BJ (cell line): Measurements from ENCODE around the gene UQCRH. TPM values are rescaled to one million over a fixed set of nuclear protein-coding genes. Genes with fewer than 3 reads are reported as not detected.

Experiments used
- CTCF ChIA-PET: fragments of 350-600 bp; formaldehyde crosslinking; extraction: SDS; loops from one replicate; lab custom pipeline; 2021; ENCODE audit warnings: antibody characterized with exemption, inconsistent platforms; lab: Yijun Ruan, JAX
- POLR2A ChIA-PET: fragments of 300-600 bp; sonication (Branson Sonifier 250); formaldehyde crosslinking; extraction: SDS; loops from one replicate; lab custom pipeline; 2021; ENCODE audit warnings: antibody characterized with exemption; lab: Charles Lee
- DNase-seq: peaks from one replicate; pipeline ENCODE4 v3.0.0-alpha.2; 2011; ENCODE audit warnings: low read depth
- H3K27me3 ChIP-seq: 2 replicates; pipeline ENCODE4 v1.6.0; 2011; ENCODE audit warnings: low read length; ENCODE audit not compliant: control insufficient read depth, insufficient read depth
- H3K36me3 ChIP-seq: 2 replicates; pipeline ENCODE4 v1.5.1; 2011; ENCODE audit warnings: low read length; ENCODE audit not compliant: control insufficient read depth, insufficient read depth
- H3K4me3 ChIP-seq: 2 replicates; pipeline ENCODE4 v1.5.1; 2011; ENCODE audit warnings: low read depth, mild to moderate bottlenecking, control low read depth, low read length
- CTCF ChIP-seq: IDR thresholded peaks from 2 replicates; pipeline ENCODE4 v1.5.1; 2011; ENCODE audit warnings: low read depth, mild to moderate bottlenecking, control low read depth, inconsistent platforms, low read length, moderate library complexity; ENCODE audit not compliant: insufficient read depth
- polyA plus RNA-seq: library from polyadenylated mRNA; depleted of rRNA; stranded (reverse); fragments of >200 nt; gene quantifications from 2 replicates; pipeline ENCODE4 v1.2.3, GENCODE V29; 2011

UQCRH gene
- polyA plus RNA-seq, 1 experiment: 188 TPM

- CTCF ChIA-PET: no interaction called here
- POLR2A ChIA-PET: no interaction called here
- TF ChIP-seq CTCF: no peak
- no peak for DNase-seq
- H3K27me3 ChIP-seq: no peaks in the 10 kb centered on the region
- peaks cover 22% of the 10 kb centered on the region for H3K36me3 ChIP-seq
- H3K4me3 ChIP-seq: no peak overlapping the region
These were observed 23.4 kb upstream of the UQCRH start for GRCh38 chr1:46280092-46280491.

DNA sequence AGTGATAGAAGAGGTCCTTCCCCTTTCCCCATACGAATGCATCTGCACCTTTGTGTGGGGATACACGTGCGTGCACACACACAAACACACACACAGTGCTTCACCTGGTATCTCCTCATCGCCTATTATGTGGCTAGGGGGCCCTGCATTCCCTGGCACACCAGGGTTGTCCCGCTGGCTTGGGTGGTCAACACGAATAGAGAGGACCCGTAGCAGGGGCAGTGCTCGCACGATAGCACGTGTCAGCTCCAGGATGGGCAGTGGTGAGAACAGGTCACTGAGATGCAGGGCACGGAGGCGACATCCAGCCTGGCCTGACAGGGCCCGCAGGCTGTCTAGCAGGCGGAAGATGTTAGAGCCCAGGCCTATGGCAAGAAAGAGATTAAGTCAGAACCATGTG, 22.5 kb upstream of the UQCRH start:
- DNase-seq: no peak
- no peak for TF ChIP-seq CTCF
- ChIA-PET POLR2A (no interaction called here), CTCF (interaction anchor here (0.5 kb wide), 1 partner anchor 13 kb away, joined by 4 read pairs; no protein-coding TSS in a partner anchor)
- H3K4me3 ChIP-seq: no peak overlapping the region
- peaks cover 31% of the 10 kb centered on the region for H3K36me3 ChIP-seq
- no peaks in the 10 kb centered on the region for H3K27me3 ChIP-seq

DNA sequence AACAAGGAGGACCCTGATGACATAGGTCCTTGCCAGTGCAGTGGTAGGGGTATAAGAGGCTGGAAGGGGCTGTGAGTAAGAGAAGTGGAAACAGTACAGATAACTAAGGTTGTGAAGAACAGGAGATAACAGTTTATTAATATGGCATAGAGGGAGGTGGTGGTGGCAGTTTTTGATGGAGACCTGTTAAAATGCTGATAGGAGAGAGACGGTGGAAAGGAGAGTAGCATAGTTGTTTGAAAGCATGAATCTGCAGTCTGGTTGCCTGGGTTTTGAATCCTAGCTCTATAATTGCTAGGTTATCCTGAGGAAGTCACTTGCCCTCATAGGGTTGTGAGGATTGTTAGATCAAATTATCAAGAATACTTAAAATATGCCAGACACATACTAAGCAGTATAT, 19.4 kb upstream of the UQCRH start:
- CTCF ChIA-PET: interaction anchor here (0.8 to 2.7 kb wide), 4 partner anchors 8 to 39 kb away, joined by 3 to 14 read pairs (median 3); no protein-coding TSS in a partner anchor
- no peak for TF ChIP-seq CTCF
- H3K36me3 ChIP-seq: peaks cover 35% of the 10 kb centered on the region
- no peak overlapping the region for H3K4me3 ChIP-seq
- POLR2A ChIA-PET: interaction anchor here (0.7 kb wide), 1 partner anchor 19 kb away, joined by 3 read pairs; no protein-coding TSS in a partner anchor
- H3K27me3 ChIP-seq: no peaks in the 10 kb centered on the region
- no peak for DNase-seq

- no peak for TF ChIP-seq CTCF
- ChIA-PET CTCF (interaction anchor here (0.8 to 2.7 kb wide), 7 partner anchors 9 to 38 kb away, joined by 3 to 14 read pairs (median 3); no protein-coding TSS in a partner anchor), POLR2A (interaction anchor here (0.7 kb wide), 1 partner anchor 20 kb away, joined by 3 read pairs; no protein-coding TSS in a partner anchor)
- Histone ChIP-seq H3K4me3 (no peak overlapping the region), H3K36me3 (peaks cover 35% of the 10 kb centered on the region), H3K27me3 (no peaks in the 10 kb centered on the region)
- DNase-seq: no peak
These were observed 18.6 kb upstream of the UQCRH start for GRCh38 chr1:46284597-46285564.
